Embryonic facial prominence (tissue), 1 donor: ENCODE measurements around the gene C1R.
"Not testable (repeated sequence)": the region's sequence is repeated elsewhere in the genome, so short reads cannot be mapped to it uniquely, and the experiment has no call there.

Experiments
- DNase-seq: peaks from one replicate; pipeline ENCODE4 v3.0.0-alpha.2; 2016; ENCODE audit errors: extremely low spot score

Gene C1R

DNA sequence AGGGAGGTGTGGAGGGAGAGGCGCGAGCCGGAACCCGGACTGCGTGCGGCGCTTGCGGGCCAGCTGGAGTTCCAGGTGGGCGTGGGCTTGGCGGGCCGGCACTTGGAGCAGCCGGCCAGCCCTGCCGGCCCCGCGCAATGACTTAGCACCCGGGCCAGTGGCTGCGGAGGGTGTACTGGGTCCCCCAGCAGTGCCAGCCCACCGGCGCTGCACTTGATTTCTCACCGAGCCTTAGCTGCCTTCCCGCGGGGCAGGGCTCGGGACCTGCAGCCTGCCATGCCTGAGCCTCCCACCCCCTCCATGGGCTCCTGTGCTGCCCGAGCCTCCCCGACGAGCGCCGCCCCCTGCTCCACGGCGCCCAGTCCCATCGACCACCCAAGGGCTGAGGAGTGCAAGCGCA is 54.8 kb downstream of the C1R start:
- not testable (repeated sequence) for DNase-seq

DNA sequence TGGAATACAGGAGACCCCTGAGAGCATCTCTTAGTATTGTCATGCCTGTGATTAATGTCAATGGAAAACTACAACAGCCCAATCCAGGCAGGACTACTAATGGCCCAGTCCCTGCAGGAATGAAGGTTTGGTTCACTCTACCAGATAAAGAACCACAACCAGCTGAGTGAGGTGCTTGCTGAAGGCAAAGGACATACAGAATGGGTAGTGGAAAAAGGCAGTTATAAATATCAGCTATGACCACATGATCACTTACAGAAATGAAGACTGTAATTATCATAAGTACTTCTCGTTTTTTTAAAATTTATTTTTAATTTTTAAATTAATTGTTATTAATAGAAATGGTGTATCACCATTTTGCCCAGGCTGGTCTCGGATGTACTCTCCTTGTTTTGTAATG is 56.8 kb downstream of the C1R start:
- no peak for DNase-seq

DNA sequence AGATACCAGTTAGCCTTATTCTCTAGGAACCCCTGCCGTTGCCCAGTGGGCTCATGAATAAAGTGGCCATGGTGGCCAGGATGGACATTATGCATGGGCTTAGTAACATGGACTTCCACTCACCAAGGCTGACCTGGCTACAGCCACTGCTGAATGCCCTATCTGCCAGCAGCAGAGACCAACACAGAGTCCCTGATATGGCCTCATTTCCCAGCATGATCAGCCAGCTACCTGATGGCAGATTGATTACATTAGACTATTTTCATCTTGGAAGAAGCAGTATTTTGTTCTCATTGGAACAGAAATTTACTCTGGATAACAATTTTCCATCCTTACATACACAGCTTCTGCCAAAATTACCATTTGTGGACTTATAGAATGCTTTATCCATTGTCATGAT is 57.8 kb downstream of the C1R start:
- no peak for DNase-seq

DNA sequence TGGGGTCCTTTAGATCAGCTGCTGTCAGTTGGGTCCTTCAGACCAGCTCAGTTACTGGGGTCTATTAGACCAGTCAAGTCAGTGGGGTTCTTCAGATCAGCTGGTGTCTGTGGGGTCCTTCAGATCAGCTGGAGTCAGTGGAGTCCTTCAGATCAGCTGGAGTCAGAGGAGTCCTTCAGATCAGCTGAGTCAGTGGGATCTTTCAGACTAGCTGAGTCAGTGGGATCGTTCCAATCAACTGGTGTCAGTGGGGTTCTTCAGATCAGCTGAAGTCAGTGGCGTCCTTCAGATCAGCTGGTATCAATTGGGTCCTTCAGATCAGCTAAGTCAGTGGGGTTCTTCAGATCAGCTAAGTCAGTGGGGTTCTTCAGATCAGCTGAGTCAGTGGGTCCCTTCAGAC is 59.3 kb downstream of the C1R start:
- no peak for DNase-seq

DNA sequence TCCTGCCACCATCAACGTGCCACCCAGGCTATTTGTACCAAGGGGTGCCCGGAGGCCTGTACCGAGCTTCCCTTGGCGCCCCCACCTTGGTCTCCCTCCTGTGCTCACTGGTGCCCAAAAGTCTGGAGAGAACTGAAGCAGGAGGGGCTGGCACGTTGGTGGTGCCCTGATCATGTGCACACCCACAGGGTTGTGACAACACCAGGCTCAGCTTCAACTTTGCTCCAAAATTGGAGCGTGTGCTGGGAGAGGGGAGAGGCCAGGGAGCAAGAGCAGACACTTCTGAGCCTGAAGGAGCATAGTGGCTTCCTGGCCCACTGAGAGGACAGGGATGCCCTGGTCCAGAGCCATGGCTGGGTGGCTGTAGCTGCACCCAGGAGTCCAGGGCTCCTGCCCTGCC is 60.9 kb downstream of the C1R start:
- no peak for DNase-seq
